Sigmoid colon (tissue), 7 donors: ENCODE data around the gene DRD5. TPM values are rescaled to one million over a fixed set of nuclear protein-coding genes. Genes with fewer than 3 reads are reported as not detected.
"Not testable (repeated sequence)": the region's sequence is repeated elsewhere in the genome, so short reads cannot be mapped to it uniquely, and the experiment has no call there.

Experiments
- DNase-seq: peaks from one replicate; pipeline ENCODE4 v3.0.0-alpha.2; 2019
- H3K27ac ChIP-seq, 4 donors: fragments of 200-600 bp; sonication (generic); one replicate each; pipeline ENCODE4 v1.5.1; 2016 to 2019; ENCODE audit warnings: mild to moderate bottlenecking in 1 of 4
- H3K27me3 ChIP-seq, 3 donors: fragments of 200-600 bp; sonication (generic); one replicate each; pipeline ENCODE4 v1.5.1; 2019; ENCODE audit warnings: mild to moderate bottlenecking in 1 of 3
- H3K36me3 ChIP-seq, 4 donors: fragments of 200-600 bp; sonication (generic); one replicate each; pipeline ENCODE4 v1.5.1; 2016 to 2019
- H3K4me1 ChIP-seq, 4 donors: fragments of 200-600 bp; sonication (generic); one replicate each; pipeline ENCODE4 v1.5.1; 2017 to 2019
- H3K4me3 ChIP-seq, 4 donors: fragments of 200-600 bp; sonication (generic); one replicate each; pipeline ENCODE4 v1.5.1; 2017 to 2019; ENCODE audit warnings: mild to moderate bottlenecking in 2 of 4, moderate library complexity in 1 of 4
- H3K9me3 ChIP-seq, 4 donors: fragments of 200-600 bp in 3 of 4; sonication (generic) in 3 of 4; one replicate each; pipeline versions ENCODE4 v1.5.1 to v1.6.1; 2013 to 2019
- CTCF ChIP-seq, 4 experiments: fragments of 450-650 bp in 3 of 4; fragments of 200-600 bp in 1 of 4; IDR thresholded peaks; one replicate each; pipeline ENCODE4 v1.5.1; 2016 to 2019; ENCODE audit warnings: antibody characterized with exemption in 4 of 4, mild to moderate bottlenecking in 3 of 4, moderate library complexity in 2 of 4
- EP300 ChIP-seq, 4 donors: sonication (generic); formaldehyde crosslinking; IDR thresholded peaks; one replicate each; pipeline ENCODE4 v1.6.1; 2017; ENCODE audit warnings: antibody characterized with exemption in 4 of 4
- POLR2A ChIP-seq, 2 donors: fragments of 450-650 bp; IDR thresholded peaks; one replicate each; pipeline ENCODE4 v1.6.1; 2016; ENCODE audit warnings: antibody characterized with exemption in 2 of 2, mild to moderate bottlenecking in 2 of 2, moderate library complexity in 2 of 2
- POLR2AphosphoS5 ChIP-seq, 4 donors: sonication (generic); formaldehyde crosslinking; IDR thresholded peaks; one replicate each; pipeline ENCODE4 v1.6.1; 2017; ENCODE audit warnings: antibody characterized with exemption in 4 of 4
- WGBS, 2 donors: extraction: QIAGEN DNeasy Blood & Tissue Kit; methylation state at CpG; one replicate each; pipeline ENCODE4 v1.1.7; 2013; 5-methylcytosine and 5-hydroxymethylcytosine counted together
- intact Hi-C: fragments of 100-400 bp; cut with DNase I; formaldehyde crosslinking; loops from one replicate; pipeline ENCODE4 v1.15.1; 2023
- polyA plus RNA-seq, 3 donors: library from polyadenylated mRNA; stranded (reverse); fragments of 200-250 nt; gene quantifications; one replicate each; pipeline ENCODE4 v1.2.3, GENCODE V29; 2013
- total RNA-seq, 4 donors: library from RNA; depleted of rRNA; stranded (reverse); fragments of >200 nt; gene quantifications; one replicate each; pipeline ENCODE4 v1.1.0, GENCODE V29; 2016
- donor health status: healthy with polysubstance abuse.
- donor health status: Bipolar disorder and iron deficiency.
- donor health status: healthy.

Gene DRD5
- total RNA-seq (under 1 TPM in 1 of 4 donors, not detected in 3; 0.54 TPM), polyA plus RNA-seq (under 1 TPM in 1 of 3 donors, not detected in 2; 0.03 TPM)

GRCh38 chr4:9781343-9782135 is at the start of gene DRD5:
DRD5 (plus strand) TSS chr4:9781634; CDS start chr4:9782030, 396 bp downstream.
- WGBS, 2 donors = 9 to 18% methylated on average over 78 of the region's 78 CpGs
- intact Hi-C loops = no loop called here
- TF ChIP-seq POLR2AphosphoS5 (IDR thresholded peaks at IDR 0.05) (no peak), POLR2A (IDR thresholded peaks at IDR 0.05) (no peak), EP300 (IDR thresholded peaks at IDR 0.05) (no peak)
- no peaks in the 10 kb centered on the region for H3K36me3 ChIP-seq
- H3K4me3 ChIP-seq = peak within 1 kb of the TSS in 1 of 4 donors; percentile 8
- H3K27ac ChIP-seq = no peak within 1 kb of the TSS
- H3K4me1 ChIP-seq = peaks cover 0 to 4% (median 0%) of the 10 kb centered on the region in 4 donors
- DNase-seq = no peak
- peaks cover 8 to 34% (median 15%) of the 10 kb centered on the region in 3 donors for H3K27me3 ChIP-seq
- no peaks in the 10 kb centered on the region for H3K9me3 ChIP-seq

GRCh38 chr4:9732256-9732655 is 49.2 kb upstream of the DRD5 start:
- 27 to 61% methylated on average over 4 of the region's 4 CpGs for WGBS, 2 donors
- H3K4me1 ChIP-seq, intact Hi-C loops, DNase-seq, H3K36me3 ChIP-seq, H3K9me3 ChIP-seq, H3K27me3 ChIP-seq, H3K4me3 ChIP-seq, H3K27ac ChIP-seq: not testable (repeated sequence)

- TF ChIP-seq EP300 (IDR thresholded peaks at IDR 0.05) (no peak), POLR2AphosphoS5 (IDR thresholded peaks at IDR 0.05) (no peak), CTCF (IDR thresholded peaks at IDR 0.05) (no peak), POLR2A (IDR thresholded peaks at IDR 0.05) (no peak)
- WGBS, 2 donors = 80 to 86% methylated on average over 5 of the region's 5 CpGs
- intact Hi-C loops = no loop called here
These were observed 45.9 kb upstream of the DRD5 start for GRCh38 chr4:9735515-9735914.

GRCh38 chr4:9737280-9737679 is 44.2 kb upstream of the DRD5 start:
- TF ChIP-seq EP300 (IDR thresholded peaks at IDR 0.05) (peak in 1 of 4 donors; percentile 57), POLR2AphosphoS5 (IDR thresholded peaks at IDR 0.05) (peak; percentile 32 to 80 (median 56))
- DNase-seq = peak; percentile 66
- H3K4me3 ChIP-seq, H3K27me3 ChIP-seq, intact Hi-C loops, H3K9me3 ChIP-seq, H3K36me3 ChIP-seq, H3K4me1 ChIP-seq: not testable (repeated sequence)
- 72 to 83% methylated on average over 7 of the region's 7 CpGs for WGBS, 2 donors
- H3K27ac ChIP-seq = peak overlapping the region in 2 of 4 donors; percentile 21 to 35

More at GRCh38 chr4:9735515-9735914, 45.9 kb upstream of the DRD5 start:
- Histone ChIP-seq H3K27ac (no peak overlapping the region), H3K4me3 (no peak overlapping the region), H3K27me3 (no peaks in the 10 kb centered on the region), H3K9me3 (no peaks in the 10 kb centered on the region), H3K4me1 (peaks cover 0 to 10% (median 3%) of the 10 kb centered on the region in 4 donors), H3K36me3 (no peaks in the 10 kb centered on the region)
- DNase-seq = no peak

- H3K27ac ChIP-seq, H3K4me3 ChIP-seq, H3K4me1 ChIP-seq, DNase-seq, H3K27me3 ChIP-seq, H3K36me3 ChIP-seq, intact Hi-C loops, H3K9me3 ChIP-seq: not testable (repeated sequence)
- 89 to 91% methylated on average over 4 of the region's 4 CpGs for WGBS, 2 donors
These were observed 37.6 kb upstream of the DRD5 start for GRCh38 chr4:9743789-9744188.

- TF ChIP-seq EP300 (IDR thresholded peaks at IDR 0.05) (no peak), CTCF (IDR thresholded peaks at IDR 0.05) (no peak), POLR2AphosphoS5 (IDR thresholded peaks at IDR 0.05) (no peak), POLR2A (IDR thresholded peaks at IDR 0.05) (no peak)
- H3K4me3 ChIP-seq = no peak overlapping the region
- no peaks in the 10 kb centered on the region for H3K27me3 ChIP-seq
- no peak overlapping the region for H3K27ac ChIP-seq
- DNase-seq = no peak
- intact Hi-C loops = no loop called here
- 97% methylated on average over 13 of the region's 13 CpGs for WGBS, 2 donors
- no peaks in the 10 kb centered on the region for H3K9me3 ChIP-seq
- H3K36me3 ChIP-seq = no peaks in the 10 kb centered on the region
- H3K4me1 ChIP-seq = no peaks in the 10 kb centered on the region
These were observed 35.7 kb upstream of the DRD5 start for GRCh38 chr4:9745782-9746181.
